HCT116 (cell line): ENCODE results near the gene BMAL1. TPM values are rescaled to one million over a fixed set of nuclear protein-coding genes. Genes with fewer than 3 reads are reported as not detected.

Source experiments
- ATAC-seq: fragments of 200-7000 bp; cut with Tn5 transposase; 2 replicates; pipeline ENCODE4 v1.9.1; 2020; ENCODE audit warnings: mild to moderate bottlenecking, moderate library complexity
- BruUV-seq: library from RNA; stranded (reverse); fragments of 400-500 nt; replicated peaks from 2 replicates; lab custom pipeline; 2021; lab: Mats Ljungman, UMichigan
- CTCF ChIA-PET: fragments of 300-600 bp; sonication (Branson Sonifier 250); formaldehyde crosslinking; loops from one replicate; lab custom pipeline; 2021; ENCODE audit warnings: antibody characterized with exemption; lab: Charles Lee
- POLR2A ChIA-PET: fragments of 300-600, 350-600 bp; sonication (Branson Sonifier 250); formaldehyde crosslinking; loops from one replicate; lab custom pipeline; 2021; ENCODE audit warnings: antibody characterized with exemption; lab: Charles Lee
- RAD21 ChIA-PET, 2 experiments: fragments of 300-600 bp; sonication (Branson Sonifier 250); formaldehyde crosslinking; loops; one replicate each; lab custom pipeline; 2023; ENCODE audit warnings: low total read pairs in 2 of 2; ENCODE audit not compliant: uncharacterized antibody in 2 of 2, unreplicated experiment in 2 of 2, low non-redundant PET in 1 of 2; lab: Charles Lee
- DNase-seq: peaks from one replicate; pipeline ENCODE4 v3.0.0-alpha.2; 2010; ENCODE audit warnings: low read depth, low spot score
- H2AFZ ChIP-seq: fragments of 200-600 bp; shearing (Covaris generic), sonication (generic); 2 replicates; pipeline ENCODE4 v1.6.1; 2017; ENCODE audit warnings: low read depth, mixed run types, mixed read lengths, antibody characterized with exemption, low read length; ENCODE audit not compliant: poor library complexity, severe bottlenecking
- H3K27ac ChIP-seq: 2 replicates; pipeline ENCODE4 v1.5.1; 2012; ENCODE audit warnings: low read depth, low read length
- H3K27me3 ChIP-seq: fragments of 200-600 bp; sonication (generic); 2 replicates; pipeline ENCODE4 v1.6.1; 2016; ENCODE audit warnings: mixed run types, low read length, mixed read lengths; ENCODE audit not compliant: insufficient read depth
- H3K36me3 ChIP-seq, 2 experiments: fragments of 200-500 bp in 1 of 2; fragments of 200-600 bp in 1 of 2; sonication (Bioruptor generic) in 1 of 2; sonication (generic) in 1 of 2; 2 replicates each; pipeline versions ENCODE4 v1.5.1 to v1.6.1; 2014 to 2016; ENCODE audit warnings: low read length in 2 of 2, inconsistent platforms in 1 of 2, mixed read lengths in 1 of 2, mixed run types in 1 of 2; ENCODE audit not compliant: insufficient read depth in 2 of 2, control insufficient read depth in 1 of 2
- H3K4me1 ChIP-seq, 2 experiments: fragments of 200-600 bp in 1 of 2; sonication (generic) in 1 of 2; 2 replicates each; pipeline versions ENCODE4 v1.5.1 to v1.6.1; 2012 to 2017; ENCODE audit warnings: low read length in 2 of 2, inconsistent platforms in 1 of 2, mild to moderate bottlenecking in 1 of 2, mixed read lengths in 1 of 2, mixed run types in 1 of 2, moderate library complexity in 1 of 2; ENCODE audit not compliant: insufficient read depth in 2 of 2, control insufficient read depth in 1 of 2
- H3K4me2 ChIP-seq: fragments of 200-600 bp; sonication (generic); 2 replicates; pipeline ENCODE4 v1.6.1; 2017; ENCODE audit warnings: mixed run types, low read length, mixed read lengths
- H3K4me3 ChIP-seq, 2 experiments: fragments of 200-600 bp in 1 of 2; sonication (generic) in 1 of 2; replicated peaks in 1 of 2; 2 replicates each; pipeline ENCODE4 v1.5.1; 2011 to 2016; ENCODE audit warnings: low read length in 2 of 2, control low read depth in 1 of 2, low read depth in 1 of 2, mild to moderate bottlenecking in 1 of 2, mixed read lengths in 1 of 2, mixed run types in 1 of 2
- H3K79me2 ChIP-seq: fragments of 200-600 bp; sonication (generic); 2 replicates; pipeline ENCODE4 v1.6.1; 2017; ENCODE audit warnings: mild to moderate bottlenecking, mixed run types, low read length, moderate library complexity, mixed read lengths; ENCODE audit not compliant: insufficient read depth
- H3K9ac ChIP-seq: fragments of 200-600 bp; sonication (generic); 2 replicates; pipeline ENCODE4 v1.6.1; 2016; ENCODE audit warnings: low read length, mixed read lengths
- H3K9me2 ChIP-seq: fragments of 200-600 bp; sonication (generic), shearing (Covaris generic); 2 replicates; pipeline ENCODE4 v1.6.1; 2017; ENCODE audit warnings: mixed run types, mild to moderate bottlenecking, moderate library complexity; ENCODE audit not compliant: insufficient read depth
- H3K9me3 ChIP-seq, 2 experiments: fragments of 200-500 bp in 1 of 2; fragments of 200-600 bp in 1 of 2; sonication (Bioruptor generic) in 1 of 2; sonication (generic) in 1 of 2; 2 replicates each; pipeline ENCODE4 v1.6.1; 2014 to 2017; ENCODE audit warnings: low read length in 2 of 2, mixed read lengths in 2 of 2, inconsistent platforms in 1 of 2, low read depth in 1 of 2, mild to moderate bottlenecking in 1 of 2, mixed run types in 1 of 2, moderate library complexity in 1 of 2; ENCODE audit not compliant: control insufficient read depth in 1 of 2, insufficient read depth in 1 of 2
- H4K20me1 ChIP-seq: fragments of 200-600 bp; sonication (generic), shearing (Covaris generic); 2 replicates; pipeline ENCODE4 v1.6.1; 2017; ENCODE audit warnings: mixed run types, mild to moderate bottlenecking, moderate library complexity; ENCODE audit not compliant: insufficient read depth
- CBX3 ChIP-seq: IDR thresholded peaks from 2 replicates; pipeline ENCODE4 v1.6.1; 2012; ENCODE audit warnings: low read depth
- EZH2 ChIP-seq: fragments of 200-600 bp; sonication (generic); IDR thresholded peaks from 2 replicates; pipeline ENCODE4 v1.6.1; 2017; ENCODE audit warnings: antibody characterized with exemption, mixed run types
- EZH2phosphoT487 ChIP-seq: fragments of 200-600 bp; IDR thresholded peaks from 2 replicates; pipeline ENCODE4 v1.6.1; 2018; ENCODE audit warnings: antibody characterized with exemption, borderline replicate concordance
- JUND ChIP-seq: IDR thresholded peaks from 2 replicates; pipeline ENCODE4 v1.6.1; 2012
- POLR2AphosphoS5 ChIP-seq: IDR thresholded peaks from 2 replicates; pipeline ENCODE4 v1.6.1; 2011; ENCODE audit warnings: mild to moderate bottlenecking, low read depth, low read length, moderate library complexity
- RAD21 ChIP-seq: IDR thresholded peaks from 2 replicates; pipeline ENCODE4 v1.6.1; 2012; ENCODE audit warnings: low read depth, mild to moderate bottlenecking
- SIN3A ChIP-seq: IDR thresholded peaks from 2 replicates; pipeline ENCODE4 v1.6.1; 2012; ENCODE audit warnings: low read depth
- SP1 ChIP-seq: IDR thresholded peaks from 2 replicates; pipeline ENCODE4 v1.6.1; 2012; ENCODE audit warnings: low read depth
- SRF ChIP-seq: IDR thresholded peaks from 2 replicates; pipeline ENCODE4 v1.6.1; 2012; ENCODE audit warnings: low read depth
- TCF7L2 ChIP-seq: IDR thresholded peaks from 2 replicates; pipeline ENCODE4 v1.7.0; 2011; ENCODE audit warnings: borderline replicate concordance, inconsistent platforms; ENCODE audit not compliant: insufficient read depth, insufficient read length; ENCODE audit errors: extremely low read depth
- YY1 ChIP-seq: IDR thresholded peaks from 2 replicates; pipeline ENCODE4 v1.6.1; 2011; ENCODE audit warnings: low read length, low read depth, moderate library complexity, mild to moderate bottlenecking; ENCODE audit not compliant: insufficient replicate concordance; ENCODE audit errors: extremely low read depth
- ZFX ChIP-seq: fragments of 450-650 bp; IDR thresholded peaks from 2 replicates; pipeline ENCODE4 v1.6.1; 2017
- intact Hi-C: fragments of 100-400 bp; cut with micrococcal nuclease; formaldehyde crosslinking; loops from 2 replicates; pipeline ENCODE4 v1.10.0; 2022
- total RNA-seq: library from RNA; stranded (reverse); gene quantifications from one replicate; pipeline ENCODE4 v1.2.1, GENCODE V29; 2021; ENCODE audit not compliant: unreplicated experiment
- TF ChIP-seq, protein P1 (sequence below): IDR thresholded peaks from 2 replicates; pipeline ENCODE4 v1.6.1; 2012; ENCODE audit warnings: low read depth
- TF ChIP-seq, protein P2 (sequence below): IDR thresholded peaks from 2 replicates; pipeline ENCODE4 v1.6.1; 2012

BMAL1 gene
- total RNA-seq, 1 experiment from 2014 or later: 17.6 TPM

DNA sequence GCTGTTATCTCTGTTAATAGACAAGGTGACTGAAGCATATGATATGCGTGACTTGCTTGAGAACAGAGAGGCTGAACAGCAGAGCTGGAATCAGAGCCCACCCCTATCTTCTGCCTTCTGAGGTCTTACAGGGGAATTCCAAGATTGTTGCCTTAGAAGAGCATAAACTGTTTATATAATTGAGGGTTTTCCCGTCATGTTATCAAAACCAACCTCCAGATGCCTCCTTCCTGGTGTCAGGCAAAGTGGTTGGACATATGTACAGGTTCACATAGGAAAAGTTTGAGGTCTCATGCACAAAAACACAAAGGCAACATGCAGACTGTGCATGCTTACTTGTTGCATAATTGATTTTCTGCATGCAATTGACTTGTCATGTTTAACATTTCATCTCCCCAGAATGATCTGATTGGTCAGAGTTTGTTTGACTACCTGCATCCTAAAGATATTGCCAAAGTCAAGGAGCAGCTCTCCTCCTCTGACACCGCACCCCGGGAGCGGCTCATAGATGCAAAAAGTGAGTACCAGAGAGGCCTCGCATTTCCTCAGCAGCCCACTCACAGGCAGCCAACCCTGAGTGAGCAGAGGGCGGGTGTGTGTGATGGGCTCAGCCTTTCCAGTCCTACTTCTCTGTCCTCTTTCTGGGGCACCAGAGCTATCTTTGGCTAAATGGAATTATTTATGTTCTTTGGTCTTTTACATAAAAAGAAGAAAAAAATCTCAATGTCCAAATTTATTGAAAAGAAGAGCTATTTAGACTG, 88.9 kb downstream of the BMAL1 start (continued):
- TF ChIP-seq, protein P1, sequence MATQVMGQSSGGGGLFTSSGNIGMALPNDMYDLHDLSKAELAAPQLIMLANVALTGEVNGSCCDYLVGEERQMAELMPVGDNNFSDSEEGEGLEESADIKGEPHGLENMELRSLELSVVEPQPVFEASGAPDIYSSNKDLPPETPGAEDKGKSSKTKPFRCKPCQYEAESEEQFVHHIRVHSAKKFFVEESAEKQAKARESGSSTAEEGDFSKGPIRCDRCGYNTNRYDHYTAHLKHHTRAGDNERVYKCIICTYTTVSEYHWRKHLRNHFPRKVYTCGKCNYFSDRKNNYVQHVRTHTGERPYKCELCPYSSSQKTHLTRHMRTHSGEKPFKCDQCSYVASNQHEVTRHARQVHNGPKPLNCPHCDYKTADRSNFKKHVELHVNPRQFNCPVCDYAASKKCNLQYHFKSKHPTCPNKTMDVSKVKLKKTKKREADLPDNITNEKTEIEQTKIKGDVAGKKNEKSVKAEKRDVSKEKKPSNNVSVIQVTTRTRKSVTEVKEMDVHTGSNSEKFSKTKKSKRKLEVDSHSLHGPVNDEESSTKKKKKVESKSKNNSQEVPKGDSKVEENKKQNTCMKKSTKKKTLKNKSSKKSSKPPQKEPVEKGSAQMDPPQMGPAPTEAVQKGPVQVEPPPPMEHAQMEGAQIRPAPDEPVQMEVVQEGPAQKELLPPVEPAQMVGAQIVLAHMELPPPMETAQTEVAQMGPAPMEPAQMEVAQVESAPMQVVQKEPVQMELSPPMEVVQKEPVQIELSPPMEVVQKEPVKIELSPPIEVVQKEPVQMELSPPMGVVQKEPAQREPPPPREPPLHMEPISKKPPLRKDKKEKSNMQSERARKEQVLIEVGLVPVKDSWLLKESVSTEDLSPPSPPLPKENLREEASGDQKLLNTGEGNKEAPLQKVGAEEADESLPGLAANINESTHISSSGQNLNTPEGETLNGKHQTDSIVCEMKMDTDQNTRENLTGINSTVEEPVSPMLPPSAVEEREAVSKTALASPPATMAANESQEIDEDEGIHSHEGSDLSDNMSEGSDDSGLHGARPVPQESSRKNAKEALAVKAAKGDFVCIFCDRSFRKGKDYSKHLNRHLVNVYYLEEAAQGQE: no peak
- TF ChIP-seq ZFX: no peak
- TF ChIP-seq, protein P2, sequence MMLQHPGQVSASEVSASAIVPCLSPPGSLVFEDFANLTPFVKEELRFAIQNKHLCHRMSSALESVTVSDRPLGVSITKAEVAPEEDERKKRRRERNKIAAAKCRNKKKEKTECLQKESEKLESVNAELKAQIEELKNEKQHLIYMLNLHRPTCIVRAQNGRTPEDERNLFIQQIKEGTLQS: no peak

DNA sequence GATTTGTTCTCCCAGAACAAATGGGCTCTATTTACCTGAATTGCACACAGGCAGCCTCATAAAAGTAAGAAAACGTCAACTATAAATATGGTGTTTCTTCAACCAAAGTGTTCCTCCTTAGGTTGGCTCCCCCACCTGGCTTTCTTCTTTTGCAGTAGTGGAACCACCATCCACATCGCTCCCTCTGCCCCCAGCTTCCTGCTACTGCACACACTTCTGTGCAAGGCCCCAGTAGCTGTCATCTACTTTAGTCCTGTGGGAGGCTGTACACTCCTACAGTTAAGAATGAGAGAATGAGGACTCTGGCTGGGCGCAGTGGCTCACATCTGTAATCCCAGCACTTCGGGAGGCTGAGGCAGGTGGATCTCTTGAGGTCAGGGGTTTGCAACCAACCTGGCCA, 89.5 kb downstream of the BMAL1 start:
- Histone ChIP-seq H3K4me1 (peaks cover 0 to 12% of the 10 kb centered on the region in 2 experiments; a peak in 1 of 4 replicates), H3K27ac (no peak overlapping the region)
- no TSS peak for BruUV-seq
- TF ChIP-seq RAD21 (no peak), EZH2 (no peak), POLR2AphosphoS5 (no peak), YY1 (no peak), JUND (no peak), SRF (no peak), EZH2phosphoT487 (no peak), ZFX (no peak), TCF7L2 (no peak), SIN3A (no peak), CBX3 (no peak), SP1 (no peak)
- TF ChIP-seq, all 23 proteins: peak for 0
- H3K9me3 ChIP-seq: no peaks in the 10 kb centered on the region
- H2AFZ ChIP-seq: no peak overlapping the region
- no peak overlapping the region for H3K9ac ChIP-seq
- ChIA-PET RAD21 (no interaction called here), POLR2A (no interaction called here), CTCF (no interaction called here)
- no peak for DNase-seq
- H3K4me2 ChIP-seq: no peak overlapping the region
- H3K9me2 ChIP-seq: no peaks in the 10 kb centered on the region
- ATAC-seq: peak; percentile 50; the same call in 1 of the 2 replicates
- H3K4me3 ChIP-seq: no peak overlapping the region
- intact Hi-C loops: no loop called here
- no peaks in the 10 kb centered on the region for H3K27me3 ChIP-seq
- H3K36me3 ChIP-seq: peaks cover 0 to 2% of the 10 kb centered on the region in 2 experiments; a peak in 1 of 4 replicates
- H3K79me2 ChIP-seq: no peaks in the 10 kb centered on the region
- H4K20me1 ChIP-seq: no peaks in the 10 kb centered on the region
